GM19239 (cell line): ENCODE results near the gene DSCAM.
"Not testable (repeated sequence)": the region's sequence is repeated elsewhere in the genome, so short reads cannot be mapped to it uniquely, and the experiment has no call there.

Experiments used
- DNase-seq: peaks from one replicate; pipeline ENCODE4 v3.0.0; 2011; ENCODE audit warnings: low spot score; ENCODE audit not compliant: insufficient read length
- FAIRE-seq: peaks from 2 replicates; lab custom pipeline; 2011; peaks lifted over from hg19 to GRCh38; lab: Jason Lieb, UNC

Gene DSCAM

GRCh38 chr21:40049031-40049930 is 797.7 kb downstream of the DSCAM start:
- DNase-seq = no peak

GRCh38 chr21:40047993-40048730 is 798.8 kb downstream of the DSCAM start:
- DNase-seq (no peak), FAIRE-seq (no peak)

More at GRCh38 chr21:40049031-40049930, 797.7 kb downstream of the DSCAM start:
- FAIRE-seq = no peak

- no peak for DNase-seq
- FAIRE-seq = no peak
Observed at GRCh38 chr21:40047211-40047610, 799.7 kb downstream of the DSCAM start.

GRCh38 chr21:40043866-40044265 is 803.1 kb downstream of the DSCAM start:
- FAIRE-seq (no peak), DNase-seq (no peak)

- FAIRE-seq (no peak), DNase-seq (no peak)
Observed at GRCh38 chr21:40043423-40043822, 803.5 kb downstream of the DSCAM start.

GRCh38 chr21:40041446-40041845 is 805.5 kb downstream of the DSCAM start:
- no peak for FAIRE-seq
- no peak for DNase-seq

GRCh38 chr21:40033156-40033782 is 813.7 kb downstream of the DSCAM start:
- not testable (repeated sequence) for FAIRE-seq, DNase-seq

- no peak for FAIRE-seq
Observed at GRCh38 chr21:40029888-40030287, 817.1 kb downstream of the DSCAM start.

GRCh38 chr21:40028393-40028792 is 818.6 kb downstream of the DSCAM start:
- FAIRE-seq = not testable (repeated sequence)

More at GRCh38 chr21:40029888-40030287, 817.1 kb downstream of the DSCAM start:
- no peak for DNase-seq

GRCh38 chr21:40021558-40022351 is 825.2 kb downstream of the DSCAM start:
- no peak for DNase-seq
- no peak for FAIRE-seq

More at GRCh38 chr21:40028393-40028792, 818.6 kb downstream of the DSCAM start:
- DNase-seq = not testable (repeated sequence)

GRCh38 chr21:40020651-40021050 is 826.3 kb downstream of the DSCAM start:
- FAIRE-seq (no peak), DNase-seq (no peak)

- no peak for FAIRE-seq
- no peak for DNase-seq
Observed at GRCh38 chr21:40018871-40019475, 828.0 kb downstream of the DSCAM start.

GRCh38 chr21:40016667-40017066 is 830.3 kb downstream of the DSCAM start:
- no peak for FAIRE-seq

GRCh38 chr21:40016234-40016633 is 830.7 kb downstream of the DSCAM start:
- DNase-seq = no peak
- no peak for FAIRE-seq

More at GRCh38 chr21:40016667-40017066, 830.3 kb downstream of the DSCAM start:
- no peak for DNase-seq

GRCh38 chr21:40015818-40016217 is 831.1 kb downstream of the DSCAM start:
- DNase-seq = no peak
- FAIRE-seq = no peak

- FAIRE-seq (no peak), DNase-seq (no peak)
Observed at GRCh38 chr21:40014394-40014793, 832.6 kb downstream of the DSCAM start.

- DNase-seq = no peak
- no peak for FAIRE-seq
Observed at GRCh38 chr21:40013001-40013735, 833.8 kb downstream of the DSCAM start.

- no peak for FAIRE-seq
- DNase-seq = no peak
Observed at GRCh38 chr21:40011371-40011770, 835.6 kb downstream of the DSCAM start.

GRCh38 chr21:40002978-40003377 is 844.0 kb downstream of the DSCAM start:
- FAIRE-seq = no peak
- DNase-seq = no peak
